IPS-11a (cell line): ENCODE measurements around the gene PTTG1IP.

Experiments used
- H3K4me3 ChIP-seq: one replicate; pipeline ENCODE4 v1.5.1; 2013; ENCODE audit warnings: low read depth, low read length, control low read depth

Gene PTTG1IP

GRCh38 chr21:44813149-44813548 lies 60.3 kb downstream of the PTTG1IP start:
- no peak overlapping the region for H3K4me3 ChIP-seq

- no peak overlapping the region for H3K4me3 ChIP-seq
Measured at GRCh38 chr21:44812640-44813039, 60.9 kb downstream of the PTTG1IP start.

GRCh38 chr21:44810779-44811178 lies 62.7 kb downstream of the PTTG1IP start:
- H3K4me3 ChIP-seq = peak overlapping the region; percentile 1

GRCh38 chr21:44805859-44806258 lies 67.6 kb downstream of the PTTG1IP start:
- no peak overlapping the region for H3K4me3 ChIP-seq

GRCh38 chr21:44805226-44805625 lies 68.3 kb downstream of the PTTG1IP start:
- H3K4me3 ChIP-seq = no peak overlapping the region

GRCh38 chr21:44804762-44805161 lies 68.7 kb downstream of the PTTG1IP start:
- H3K4me3 ChIP-seq = no peak overlapping the region

- no peak overlapping the region for H3K4me3 ChIP-seq
Measured at GRCh38 chr21:44803651-44804050, 69.8 kb downstream of the PTTG1IP start.

- H3K4me3 ChIP-seq = peak overlapping the region; percentile 66
Measured at GRCh38 chr21:44802396-44803153, 70.9 kb downstream of the PTTG1IP start.

- H3K4me3 ChIP-seq = peak within 1 kb of the TSS; percentile 66
Measured at GRCh38 chr21:44801468-44802395, 71.8 kb downstream of the PTTG1IP start, which contains the start of gene UBE2G2. TSS of gene UBE2G2 (minus strand) at chr21:44801820. CDS start at chr21:44801748, 72 bp downstream.

- peak overlapping the region; percentile 66 for H3K4me3 ChIP-seq
Measured at GRCh38 chr21:44800971-44801467, 72.5 kb downstream of the PTTG1IP start.

GRCh38 chr21:44800103-44800502 lies 73.4 kb downstream of the PTTG1IP start:
- H3K4me3 ChIP-seq = no peak overlapping the region

GRCh38 chr21:44799646-44800045 lies 73.8 kb downstream of the PTTG1IP start:
- H3K4me3 ChIP-seq = no peak overlapping the region
